GM21786 (cell line): ENCODE data around the gene PPP2R3A.
"Not testable (repeated sequence)": the region's sequence is repeated elsewhere in the genome, so short reads cannot be mapped to it uniquely, and the experiment has no call there.

ENCODE experiments used
- ATAC-seq: cut with Tn5 transposase; IDR thresholded peaks from one replicate; pipeline ENCODE4 v1.9.1; 2021; ENCODE audit not compliant: unreplicated experiment

Gene PPP2R3A

GRCh38 chr3:135965506-135966270 is at the start of gene PPP2R3A:
TSS of gene PPP2R3A (plus strand) at chr3:135965728. CDS start at chr3:136001499, 35,771 bp downstream.
- ATAC-seq: peak; percentile 82

GRCh38 chr3:135916310-135916709 is 49.2 kb upstream of the PPP2R3A start:
- ATAC-seq: no peak

GRCh38 chr3:135917076-135917475 is 48.5 kb upstream of the PPP2R3A start:
- ATAC-seq: no peak

GRCh38 chr3:135917927-135918597 is 47.5 kb upstream of the PPP2R3A start:
- no peak for ATAC-seq

GRCh38 chr3:135918600-135918999 is 46.9 kb upstream of the PPP2R3A start:
- ATAC-seq: no peak

GRCh38 chr3:135920275-135920674 is 45.3 kb upstream of the PPP2R3A start:
- no peak for ATAC-seq

- ATAC-seq: no peak
These were observed 42.7 kb upstream of the PPP2R3A start for GRCh38 chr3:135922903-135923250.

- ATAC-seq: no peak
These were observed 41.0 kb upstream of the PPP2R3A start for GRCh38 chr3:135924506-135924905.

GRCh38 chr3:135926664-135927063 is 38.9 kb upstream of the PPP2R3A start:
- no peak for ATAC-seq

GRCh38 chr3:135927155-135927554 is 38.4 kb upstream of the PPP2R3A start:
- ATAC-seq: no peak

- no peak for ATAC-seq
These were observed 35.9 kb upstream of the PPP2R3A start for GRCh38 chr3:135929670-135930069.

- ATAC-seq: no peak
These were observed 35.3 kb upstream of the PPP2R3A start for GRCh38 chr3:135930255-135930654.

GRCh38 chr3:135935171-135935570 is 30.4 kb upstream of the PPP2R3A start:
- ATAC-seq: not testable (repeated sequence)

- ATAC-seq: not testable (repeated sequence)
These were observed 27.8 kb upstream of the PPP2R3A start for GRCh38 chr3:135937766-135938165.

GRCh38 chr3:135944831-135945230 is 20.7 kb upstream of the PPP2R3A start:
- no peak for ATAC-seq

GRCh38 chr3:135950941-135951340 is 14.6 kb upstream of the PPP2R3A start:
- no peak for ATAC-seq

- no peak for ATAC-seq
These were observed 1.2 kb upstream of the PPP2R3A start for GRCh38 chr3:135964160-135964955.

- no peak for ATAC-seq
These were observed 411 bp upstream of the PPP2R3A start for GRCh38 chr3:135965129-135965505.

GRCh38 chr3:135966271-135966961 is 888 bp downstream of the PPP2R3A start:
- ATAC-seq: no peak

GRCh38 chr3:135966962-135967274 is 1.4 kb downstream of the PPP2R3A start:
- ATAC-seq: no peak

- ATAC-seq: no peak
These were observed 2.3 kb downstream of the PPP2R3A start for GRCh38 chr3:135967867-135968266.
